ENCODE data around the gene SPHK1.

DNA sequence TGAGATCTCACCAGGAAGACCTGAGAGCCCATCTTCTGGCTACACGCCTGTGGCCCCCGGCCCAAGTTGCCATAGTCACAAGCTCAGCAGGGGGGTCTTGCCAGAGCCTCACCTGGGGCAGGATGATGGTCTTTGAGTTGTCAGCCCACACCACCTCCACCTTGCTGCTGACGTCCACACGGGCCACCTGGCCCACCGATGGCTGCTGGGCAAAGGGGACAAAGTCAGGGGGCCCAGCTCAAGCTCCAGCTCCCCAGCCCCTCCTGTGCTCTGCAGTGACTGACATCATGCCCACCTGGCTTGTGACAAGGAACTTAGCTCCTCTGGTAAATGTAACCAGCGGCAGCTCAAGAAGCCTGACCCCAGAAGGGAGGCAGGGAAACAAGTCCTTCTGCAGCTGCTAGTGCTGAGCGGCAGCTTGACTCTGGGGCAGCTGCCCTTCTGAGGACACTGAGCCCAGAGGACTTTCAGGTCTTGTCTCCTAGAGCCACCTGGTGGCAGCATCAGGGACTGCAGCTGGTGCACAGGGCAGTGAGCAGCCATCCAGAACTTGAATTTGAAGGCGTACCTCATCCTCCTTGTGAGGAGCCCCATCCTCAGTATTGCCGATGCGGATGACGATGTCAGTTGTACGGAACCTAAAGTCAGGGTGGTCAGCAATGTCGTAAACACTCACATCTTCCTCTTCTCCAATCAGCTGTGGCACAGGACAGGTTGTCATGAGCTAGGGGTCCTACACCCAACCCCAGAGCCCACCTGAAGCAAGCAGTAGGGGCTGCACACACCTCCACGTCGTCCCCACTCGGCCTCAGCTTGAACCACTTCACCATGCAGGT lies 13.5 kb downstream of the SPHK1 start:
- TF ChIP-seq, protein P1, sequence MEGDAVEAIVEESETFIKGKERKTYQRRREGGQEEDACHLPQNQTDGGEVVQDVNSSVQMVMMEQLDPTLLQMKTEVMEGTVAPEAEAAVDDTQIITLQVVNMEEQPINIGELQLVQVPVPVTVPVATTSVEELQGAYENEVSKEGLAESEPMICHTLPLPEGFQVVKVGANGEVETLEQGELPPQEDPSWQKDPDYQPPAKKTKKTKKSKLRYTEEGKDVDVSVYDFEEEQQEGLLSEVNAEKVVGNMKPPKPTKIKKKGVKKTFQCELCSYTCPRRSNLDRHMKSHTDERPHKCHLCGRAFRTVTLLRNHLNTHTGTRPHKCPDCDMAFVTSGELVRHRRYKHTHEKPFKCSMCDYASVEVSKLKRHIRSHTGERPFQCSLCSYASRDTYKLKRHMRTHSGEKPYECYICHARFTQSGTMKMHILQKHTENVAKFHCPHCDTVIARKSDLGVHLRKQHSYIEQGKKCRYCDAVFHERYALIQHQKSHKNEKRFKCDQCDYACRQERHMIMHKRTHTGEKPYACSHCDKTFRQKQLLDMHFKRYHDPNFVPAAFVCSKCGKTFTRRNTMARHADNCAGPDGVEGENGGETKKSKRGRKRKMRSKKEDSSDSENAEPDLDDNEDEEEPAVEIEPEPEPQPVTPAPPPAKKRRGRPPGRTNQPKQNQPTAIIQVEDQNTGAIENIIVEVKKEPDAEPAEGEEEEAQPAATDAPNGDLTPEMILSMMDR (IDR thresholded peaks at IDR 0.05; ENCODE audit: low read length): peak; percentile 97
- no peak for TF ChIP-seq EZH2 (IDR thresholded peaks at IDR 0.05; ENCODE audit: borderline replicate concordance, low read length)

Data from OCI-LY1 (cell line).